Cardiac fibroblast (primary cell): ENCODE measurements around the gene MGST2.
A peak's percentile ranks its signal among the peaks of the same experiment; 100 is the strongest.
"Not testable (repeated sequence)": the region's sequence is repeated elsewhere in the genome, so short reads cannot be mapped to it uniquely, and the experiment has no call there.

ENCODE experiments used
- DNase-seq, 2 donors: peaks; one replicate each; pipeline versions ENCODE4 v3.0.0 to v3.0.0-alpha.2; 2010; ENCODE audit warnings: low read depth in 2 of 2
- H3K4me3 ChIP-seq, 2 donors: replicated peaks in 1 of 2; 1 replicate in 1 of 2; 2 replicates in 1 of 2; pipeline ENCODE4 v1.5.1; 2011; ENCODE audit warnings: low read depth in 2 of 2, low read length in 2 of 2, mild to moderate bottlenecking in 2 of 2, moderate library complexity in 1 of 2
- CTCF ChIP-seq: IDR thresholded peaks from one replicate; pipeline ENCODE4 v1.5.1; 2011; ENCODE audit warnings: low read depth, mild to moderate bottlenecking, low read length, inconsistent platforms

Gene MGST2

GRCh38 chr4:139698167-139698925 lies 32.7 kb downstream of the MGST2 start:
- DNase-seq = not testable (repeated sequence)
- peak; percentile 32 for TF ChIP-seq CTCF

DNA sequence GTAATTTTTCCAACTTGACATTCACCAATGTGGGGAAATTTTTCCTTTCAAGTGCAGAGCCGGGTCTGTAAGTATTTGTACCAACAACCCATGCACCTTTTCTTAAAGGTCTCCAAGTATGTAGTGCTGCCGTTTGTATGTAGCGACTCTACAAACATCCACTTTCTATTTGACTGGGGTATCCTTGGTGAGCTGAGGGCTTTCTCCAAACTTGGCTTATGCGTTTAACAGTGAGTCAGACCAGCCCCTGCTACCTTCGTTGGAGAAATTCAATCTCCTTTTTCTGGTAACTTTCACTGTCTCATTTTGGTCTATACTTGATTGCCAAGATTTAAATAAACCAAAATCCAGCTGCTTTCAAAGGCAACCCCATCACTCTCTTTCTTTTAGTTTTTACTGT lies 34.9 kb downstream of the MGST2 start:
- no peak overlapping the region for H3K4me3 ChIP-seq
- no peak for DNase-seq
- no peak for TF ChIP-seq CTCF

More at GRCh38 chr4:139698167-139698925, 32.7 kb downstream of the MGST2 start:
- H3K4me3 ChIP-seq = not testable (repeated sequence)

DNA sequence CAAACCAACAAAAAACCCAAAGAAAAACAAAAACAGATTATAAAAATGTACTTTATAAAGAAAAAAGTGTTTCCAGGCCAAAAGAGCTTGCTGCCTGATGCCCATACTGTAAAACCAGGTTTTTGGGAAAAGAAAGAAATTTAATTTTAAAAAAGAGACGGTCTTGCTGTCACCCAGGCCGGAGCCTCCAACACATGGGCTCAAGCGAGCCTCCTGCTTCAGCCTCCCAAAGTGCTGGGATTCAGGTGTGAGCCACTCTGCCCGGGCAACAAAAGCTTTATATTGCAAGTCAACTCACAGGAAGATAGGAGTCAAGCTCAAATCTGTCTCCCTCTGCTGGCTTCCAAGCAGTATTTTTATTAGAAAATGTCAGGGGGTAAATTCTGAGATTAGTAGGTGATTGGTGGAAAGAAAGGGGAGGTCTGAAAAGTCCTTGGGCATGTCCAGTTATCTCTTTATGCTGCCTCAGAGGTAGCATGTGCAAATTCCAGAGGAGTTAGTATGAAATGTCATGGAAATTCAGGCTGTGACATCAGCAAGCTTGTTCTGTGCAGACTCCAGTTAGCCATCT lies 39.4 kb downstream of the MGST2 start:
- H3K4me3 ChIP-seq = no peak overlapping the region

GRCh38 chr4:139709660-139710059 lies 44.0 kb downstream of the MGST2 start:
- no peak for DNase-seq
- no peak for TF ChIP-seq CTCF
- no peak overlapping the region for H3K4me3 ChIP-seq

More for the DNA sequence above, 39.4 kb downstream of the MGST2 start:
- peak; percentile 26 to 42 for DNase-seq
- peak; percentile 29 for TF ChIP-seq CTCF

- peak; percentile 36 to 42 for DNase-seq
- no peak for TF ChIP-seq CTCF
- no peak overlapping the region for H3K4me3 ChIP-seq
These were observed 44.5 kb downstream of the MGST2 start for GRCh38 chr4:139710073-139710472.

DNA sequence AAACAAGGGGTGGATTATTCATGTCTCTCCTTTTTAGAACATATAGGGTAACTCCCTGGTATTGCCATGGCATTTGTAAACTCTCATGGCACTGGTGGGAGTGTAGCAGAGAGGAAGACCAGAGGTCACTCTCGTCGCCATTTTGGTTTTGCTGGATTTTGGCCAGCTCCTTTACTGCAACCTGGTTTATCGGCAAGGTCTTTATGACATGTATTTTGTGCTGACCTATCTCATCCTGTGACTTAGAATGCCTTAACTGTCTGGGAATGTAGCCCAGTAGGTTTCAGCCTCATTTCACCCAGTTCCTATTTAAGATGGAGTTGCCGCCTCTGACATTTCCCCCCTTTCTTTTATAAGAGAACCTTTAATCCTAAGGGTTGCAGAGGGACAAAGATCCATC lies 45.8 kb downstream of the MGST2 start:
- DNase-seq = peak; percentile 78 to 80
- no peak overlapping the region for H3K4me3 ChIP-seq
- no peak for TF ChIP-seq CTCF
